Hematopoietic multipotent progenitor cell (in vitro differentiated cells): ENCODE measurements around the gene RAB7B. TPM values are rescaled to one million over a fixed set of nuclear protein-coding genes. Genes with fewer than 3 reads are reported as not detected.
A peak's percentile ranks its signal among the peaks of the same experiment; 100 is the strongest.

Experiments used
- DNase-seq, 3 donors: peaks; one replicate each; pipeline ENCODE4 v3.0.0-alpha.2; 2011 to 2015; ENCODE audit warnings: low read depth in 2 of 3, low spot score in 2 of 3
- total RNA-seq: library from RNA; depleted of rRNA; stranded (reverse); fragments of >200 nt; gene quantifications from one replicate; pipeline ENCODE4 v1.2.3, GENCODE V29; 2012

Gene RAB7B
- total RNA-seq, 1 donor, result 2.7 TPM

GRCh38 chr1:206023695-206024094 lies 20.5 kb upstream of the RAB7B start, which contains the start of gene CTSE:
TSS of gene CTSE (minus strand) at chr1:206023895. CDS start at chr1:206023791, 104 bp downstream.
- DNase-seq, result no peak

- no peak for DNase-seq
These were observed 19.6 kb upstream of the RAB7B start for GRCh38 chr1:206022766-206023165.

DNA sequence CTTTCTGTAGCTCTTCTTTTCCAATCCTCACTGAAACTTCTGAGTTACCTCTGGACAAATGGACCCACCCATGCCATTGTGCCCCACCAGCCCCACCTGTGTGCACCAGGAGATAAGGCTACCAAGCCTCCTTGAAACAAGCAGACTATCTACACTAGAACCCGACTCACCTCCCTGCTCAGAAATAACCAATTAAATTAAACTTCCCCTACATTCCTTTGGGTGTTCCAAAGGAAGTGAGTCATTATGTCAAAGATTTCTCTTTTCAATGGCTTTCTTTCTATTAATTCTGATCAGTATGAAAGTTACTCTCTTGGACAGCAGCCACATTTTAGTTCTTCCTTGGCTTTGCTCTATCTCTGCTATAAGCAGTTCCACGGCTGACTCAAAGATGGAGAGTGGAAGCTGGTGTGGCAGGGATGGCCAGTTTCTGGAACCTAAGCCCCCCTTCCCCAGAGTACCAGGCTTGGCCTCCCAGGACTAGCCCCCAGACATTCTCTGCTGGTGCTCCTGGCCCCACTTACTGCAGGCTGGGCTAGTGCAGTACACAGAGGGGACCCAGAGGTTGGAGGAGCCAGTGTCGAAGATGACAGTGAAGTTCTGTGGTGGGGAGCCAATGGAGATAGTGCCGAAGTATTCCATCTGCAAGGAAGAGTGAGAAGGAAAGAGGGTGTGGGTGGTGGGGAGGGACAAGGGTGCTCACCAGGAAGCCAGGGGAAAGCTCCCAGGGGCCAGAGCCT lies 18.6 kb upstream of the RAB7B start:
- no peak for DNase-seq

DNA sequence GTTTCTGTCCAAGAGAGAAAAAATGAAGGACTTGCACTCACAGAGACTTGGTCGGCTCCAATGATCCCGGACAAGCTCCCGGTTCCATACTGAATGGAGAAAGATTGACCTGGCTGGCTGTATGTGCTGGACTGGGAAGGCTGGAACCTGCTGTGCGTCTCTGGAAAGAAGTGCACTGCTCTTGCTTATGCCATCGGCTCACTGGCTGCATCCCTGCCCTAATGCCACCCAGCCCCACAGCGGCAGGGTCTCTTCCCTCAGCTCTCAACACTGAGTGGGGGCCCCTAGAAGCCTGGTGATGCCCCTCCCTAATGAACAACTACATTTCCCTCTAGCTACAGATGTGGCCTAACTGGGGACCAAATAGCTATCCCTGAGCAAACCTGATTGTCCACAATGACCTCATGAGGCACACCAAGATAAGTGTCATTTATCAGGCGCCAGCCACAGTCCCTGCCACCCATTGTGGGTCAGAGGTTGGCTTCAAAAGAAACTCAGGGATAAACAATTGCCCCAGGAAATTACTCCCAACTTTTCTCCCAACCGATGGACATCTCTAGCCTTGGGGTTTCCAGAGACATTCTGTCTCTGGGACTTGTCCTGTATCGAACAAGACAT lies 17.9 kb upstream of the RAB7B start:
- DNase-seq, result no peak

GRCh38 chr1:206020393-206021007 lies 17.3 kb upstream of the RAB7B start:
- DNase-seq, result no peak

DNA sequence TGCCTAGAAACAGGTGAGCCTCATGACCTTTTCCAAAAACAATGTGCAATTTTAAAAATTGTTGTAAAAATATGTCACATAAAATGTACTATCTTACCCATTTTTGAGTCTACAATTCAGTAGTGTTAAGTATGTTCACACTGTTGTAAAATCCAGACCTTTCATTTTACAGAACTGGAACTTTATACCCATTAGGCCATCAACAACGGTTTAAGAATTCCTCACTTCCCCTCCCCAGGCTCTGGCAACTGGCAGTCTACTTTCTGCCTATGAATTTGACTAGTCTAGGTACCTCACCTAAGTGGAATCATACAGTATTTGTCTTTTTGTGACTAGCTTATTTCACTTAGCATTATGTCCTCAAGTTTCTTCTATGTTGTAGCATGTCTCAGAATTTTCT lies 11.9 kb upstream of the RAB7B start:
- DNase-seq, result no peak

DNA sequence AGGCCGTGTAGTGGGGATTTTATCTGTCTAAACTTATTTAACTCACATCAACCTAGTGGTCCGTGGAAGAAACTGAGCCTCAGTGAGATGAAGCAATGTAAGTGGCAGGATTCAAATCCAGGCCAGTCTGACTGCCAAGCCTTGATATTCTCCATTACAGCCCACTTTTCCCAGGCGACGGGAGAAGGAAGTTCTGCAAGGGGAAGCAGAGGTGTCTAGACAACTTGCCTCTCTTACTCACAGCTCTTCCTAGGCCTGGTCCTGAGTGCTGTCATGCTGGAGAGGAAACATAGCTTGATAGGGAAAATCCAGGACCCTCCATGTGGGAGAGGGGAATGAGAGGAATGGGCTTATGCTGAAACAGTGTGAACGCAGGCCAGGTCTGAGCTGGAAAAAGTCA lies 11.4 kb upstream of the RAB7B start:
- no peak for DNase-seq

- peak in 1 of 3 donors; percentile 57 for DNase-seq
These were observed 10.0 kb upstream of the RAB7B start for GRCh38 chr1:206013026-206013795.

- DNase-seq, result peak in 2 of 3 donors; percentile 92 to 98
These were observed 9.1 kb upstream of the RAB7B start for GRCh38 chr1:206012086-206012859.

GRCh38 chr1:206011057-206011456 lies 7.9 kb upstream of the RAB7B start:
- no peak for DNase-seq

GRCh38 chr1:206010060-206010459 lies 6.9 kb upstream of the RAB7B start:
- DNase-seq, result no peak

DNA sequence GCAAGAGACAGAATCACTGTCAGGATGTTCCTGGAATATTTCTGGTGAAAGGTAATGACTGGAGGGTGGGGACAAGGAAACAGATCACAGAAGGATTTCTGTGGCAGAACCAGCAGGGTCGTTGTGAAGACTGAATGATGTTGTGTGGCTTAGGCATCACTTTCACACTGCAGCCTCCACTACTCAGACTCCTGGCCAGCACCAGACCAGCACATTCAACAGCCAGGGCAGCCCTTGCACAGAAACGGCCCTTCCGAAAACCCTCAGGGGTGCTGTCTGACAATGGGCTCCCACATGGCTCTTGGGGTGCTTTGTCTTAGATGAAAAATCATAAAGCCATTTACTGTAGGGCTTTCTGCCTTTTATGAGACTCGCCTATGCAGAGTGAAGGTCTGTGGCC lies 3.8 kb upstream of the RAB7B start:
- no peak for DNase-seq

- DNase-seq, result peak in 1 of 3 donors; percentile 29
These were observed 2.6 kb upstream of the RAB7B start for GRCh38 chr1:206005778-206006180.

- no peak for DNase-seq
These were observed 2.0 kb upstream of the RAB7B start for GRCh38 chr1:206005234-206005633.

- peak in 1 of 3 donors; percentile 28 for DNase-seq
These were observed 1.6 kb upstream of the RAB7B start for GRCh38 chr1:206004826-206005225.

- DNase-seq, result no peak
These were observed 932 bp upstream of the RAB7B start for GRCh38 chr1:206003854-206004800.

DNA sequence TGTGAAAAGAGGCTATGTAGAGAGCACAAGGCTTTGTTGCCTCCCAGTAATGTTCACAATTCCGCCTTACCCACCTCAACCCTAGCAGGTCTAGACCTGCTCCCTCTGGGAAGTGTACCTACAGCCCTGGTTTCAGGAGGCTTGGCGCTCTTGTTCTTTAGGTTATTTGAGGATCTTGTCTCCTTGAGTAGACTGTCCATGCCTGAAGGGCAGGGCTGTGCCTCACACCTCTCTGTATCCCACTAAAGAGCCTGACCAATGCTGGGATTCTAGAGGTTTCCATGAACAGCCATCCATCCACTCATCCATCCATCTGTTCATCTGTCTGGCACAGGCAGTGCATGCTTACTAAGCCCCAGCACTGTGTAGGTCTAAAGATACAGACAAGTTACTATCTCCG lies 1.0 kb downstream of the RAB7B start:
- DNase-seq, result no peak

GRCh38 chr1:206001476-206001888 lies 1.7 kb downstream of the RAB7B start:
- peak in 2 of 3 donors; percentile 31 to 52 for DNase-seq

GRCh38 chr1:206000641-206001339 lies 2.4 kb downstream of the RAB7B start:
- DNase-seq, result no peak
